H1 (cell line): ENCODE data around the gene SLC3A2. TPM values are rescaled to one million over a fixed set of nuclear protein-coding genes. Genes with fewer than 3 reads are reported as not detected.

Source experiments
- CTCF ChIA-PET: fragments of 300-600 bp; sonication (Branson Sonifier 250); formaldehyde crosslinking; loops from one replicate; lab custom pipeline; 2021; ENCODE audit not compliant: partially characterized antibody; lab: Charles Lee
- POLR2A ChIA-PET: fragments of 300-600 bp; sonication (Branson Sonifier 250); formaldehyde crosslinking; loops from one replicate; lab custom pipeline; 2021; ENCODE audit warnings: inconsistent platforms; ENCODE audit not compliant: partially characterized antibody; lab: Charles Lee
- DNase-seq, 2 experiments: peaks; one replicate each; pipeline versions ENCODE4 v3.0.0 to v3.0.0-alpha.2; 2010 to 2022; ENCODE audit warnings: low spot score in 2 of 2, low read depth in 1 of 2, mixed read lengths in 1 of 2
- FAIRE-seq: peaks from 2 replicates; lab custom pipeline; 2011; peaks lifted over from hg19 to GRCh38; lab: Jason Lieb, UNC
- H2AFZ ChIP-seq: 2 replicates; pipeline ENCODE4 v1.8.1; 2012; ENCODE audit warnings: low read length, inconsistent platforms
- H2AK5ac ChIP-seq: 2 replicates; pipeline ENCODE4 v1.6.1; 2013; ENCODE audit warnings: low read depth, low read length
- H2BK120ac ChIP-seq: replicated peaks from 2 replicates; pipeline ENCODE3; 2013; ENCODE audit warnings: low read depth, low read length, inconsistent platforms
- H2BK12ac ChIP-seq: 2 replicates; pipeline ENCODE4 v1.6.1; 2013; ENCODE audit warnings: low read depth, low read length
- H2BK15ac ChIP-seq: 2 replicates; pipeline ENCODE4 v1.6.1; 2013; ENCODE audit warnings: low read length
- H2BK20ac ChIP-seq: 2 replicates; pipeline ENCODE4 v1.6.1; 2013; ENCODE audit warnings: low read length
- H2BK5ac ChIP-seq: 2 replicates; pipeline ENCODE4 v1.6.1; 2013; ENCODE audit warnings: low read depth, low read length
- H3K14ac ChIP-seq: 2 replicates; pipeline ENCODE4 v1.6.1; 2013; ENCODE audit warnings: inconsistent platforms; ENCODE audit not compliant: insufficient read length
- H3K18ac ChIP-seq: 2 replicates; pipeline ENCODE4 v1.6.1; 2013; ENCODE audit warnings: low read length; ENCODE audit errors: extremely low read depth
- H3K23ac ChIP-seq: 2 replicates; pipeline ENCODE4 v1.6.1; 2013; ENCODE audit warnings: inconsistent platforms; ENCODE audit not compliant: insufficient read length
- H3K23me2 ChIP-seq: 2 replicates; pipeline ENCODE4 v1.6.1; 2013; ENCODE audit warnings: low read depth, low read length
- H3K27ac ChIP-seq: 2 replicates; pipeline ENCODE4 v1.6.1; 2011; ENCODE audit warnings: low read depth, low read length, inconsistent platforms
- H3K27me3 ChIP-seq, 4 experiments: replicated peaks in 1 of 4; 1 replicate in 1 of 4; 2 replicates in 3 of 4; pipeline versions ENCODE4 v1.6.1 to v1.8.1; 2011 to 2013; ENCODE audit warnings: low read length in 3 of 4, mild to moderate bottlenecking in 3 of 4, inconsistent platforms in 2 of 4, mixed read lengths in 2 of 4, moderate library complexity in 1 of 4; ENCODE audit not compliant: control insufficient read depth in 3 of 4, insufficient read depth in 3 of 4; ENCODE audit errors: extremely low read depth in 1 of 4
- H3K36me3 ChIP-seq, 4 experiments: 2 replicates each; pipeline versions ENCODE4 v1.6.1 to v1.8.1; 2011 to 2013; ENCODE audit warnings: mild to moderate bottlenecking in 4 of 4, low read length in 3 of 4, moderate library complexity in 2 of 4, control low read depth in 1 of 4, inconsistent platforms in 1 of 4; ENCODE audit not compliant: insufficient read depth in 4 of 4, control insufficient read depth in 2 of 4
- H3K4ac ChIP-seq: replicated peaks from 2 replicates; pipeline ENCODE3; 2013; ENCODE audit warnings: low read length, low read depth, mixed read lengths, inconsistent platforms; ENCODE audit not compliant: insufficient read length
- H3K4me1 ChIP-seq, 4 experiments: replicated peaks in 1 of 4; 1 replicate in 1 of 4; 2 replicates in 3 of 4; pipeline versions ENCODE4 v1.6.1 to v1.8.1; 2011 to 2013; ENCODE audit warnings: low read length in 3 of 4, inconsistent platforms in 2 of 4, mixed read lengths in 1 of 4; ENCODE audit not compliant: insufficient read depth in 4 of 4, control insufficient read depth in 3 of 4
- H3K4me2 ChIP-seq, 2 experiments: 2 replicates each; pipeline versions ENCODE4 v1.6.1 to v1.8.1; 2011 to 2013; ENCODE audit warnings: low read depth in 2 of 2, low read length in 2 of 2, control low read depth in 1 of 2, inconsistent platforms in 1 of 2, mild to moderate bottlenecking in 1 of 2; ENCODE audit not compliant: insufficient read depth in 1 of 2
- H3K4me3 ChIP-seq, 4 experiments: fragments of 200-600, 300-600 bp in 1 of 4; sonication (generic), shearing (Covaris generic), sonication (Bioruptor Twin) in 1 of 4; 2 replicates each; pipeline versions ENCODE4 v1.5.1 to v1.8.1; 2011 to 2016; ENCODE audit warnings: low read length in 4 of 4, low read depth in 3 of 4, control low read depth in 2 of 4, inconsistent platforms in 2 of 4, mild to moderate bottlenecking in 2 of 4, mixed read lengths in 1 of 4, moderate library complexity in 1 of 4; ENCODE audit not compliant: insufficient read depth in 2 of 4; ENCODE audit errors: extremely low read depth in 1 of 4
- H3K56ac ChIP-seq: replicated peaks from 2 replicates; pipeline ENCODE3; 2013; ENCODE audit warnings: low read depth, mild to moderate bottlenecking, mixed read lengths, low read length, inconsistent platforms; ENCODE audit not compliant: insufficient read length
- H3K79me1 ChIP-seq: 2 replicates; pipeline ENCODE4 v1.6.1; 2013; ENCODE audit warnings: low read depth, low read length, control low read depth
- H3K79me2 ChIP-seq, 2 experiments: 2 replicates each; pipeline versions ENCODE4 v1.6.1 to v1.8.1; 2012 to 2013; ENCODE audit warnings: low read length in 2 of 2, mild to moderate bottlenecking in 2 of 2, inconsistent platforms in 1 of 2; ENCODE audit not compliant: insufficient read depth in 2 of 2, control insufficient read depth in 1 of 2
- H3K9ac ChIP-seq, 4 experiments: replicated peaks in 1 of 4; 1 replicate in 1 of 4; 2 replicates in 3 of 4; pipeline versions ENCODE4 v1.6.1 to v1.8.1; 2011 to 2013; ENCODE audit warnings: low read depth in 3 of 4, low read length in 3 of 4, control low read depth in 2 of 4, mild to moderate bottlenecking in 2 of 4, moderate library complexity in 2 of 4, inconsistent platforms in 1 of 4; ENCODE audit errors: extremely low read depth in 1 of 4
- H3K9me3 ChIP-seq, 2 experiments: 2 replicates each; pipeline versions ENCODE4 v1.6.1 to v1.8.1; 2012 to 2013; ENCODE audit warnings: mild to moderate bottlenecking in 2 of 2, moderate library complexity in 2 of 2, control low read depth in 1 of 2, inconsistent platforms in 1 of 2, low read depth in 1 of 2, low read length in 1 of 2, mixed read lengths in 1 of 2; ENCODE audit not compliant: insufficient read depth in 2 of 2
- H4K20me1 ChIP-seq, 2 experiments: replicated peaks in 1 of 2; 2 replicates each; pipeline versions ENCODE3 to v1.8.1; 2011 to 2013; ENCODE audit warnings: inconsistent platforms in 2 of 2, low read length in 2 of 2, mild to moderate bottlenecking in 1 of 2; ENCODE audit not compliant: insufficient read depth in 2 of 2, control insufficient read depth in 1 of 2
- H4K5ac ChIP-seq: 2 replicates; pipeline ENCODE4 v1.6.1; 2013; ENCODE audit warnings: low read length, low read depth, mixed read lengths, inconsistent platforms; ENCODE audit not compliant: insufficient read length
- H4K8ac ChIP-seq: 2 replicates; pipeline ENCODE4 v1.8.0; 2013; ENCODE audit warnings: mild to moderate bottlenecking, moderate library complexity, low read length, inconsistent platforms; ENCODE audit not compliant: insufficient read depth; ENCODE audit errors: extremely low read depth
- H4K91ac ChIP-seq: replicated peaks from 2 replicates; pipeline ENCODE3; 2013; ENCODE audit warnings: low read length, mixed read lengths, inconsistent platforms; ENCODE audit not compliant: insufficient read length
- ASH2L ChIP-seq: fragments of 200-600, 300-600 bp; sonication (generic); IDR thresholded peaks from one replicate; pipeline ENCODE4 v1.7.1; 2017; ENCODE audit warnings: low read length
- BCL11A ChIP-seq, 2 experiments: IDR thresholded peaks; one replicate each; pipeline ENCODE4 v1.6.1; 2011; ENCODE audit warnings: low read depth in 2 of 2, low read length in 2 of 2, mild to moderate bottlenecking in 2 of 2
- BRCA1 ChIP-seq: IDR thresholded peaks from 2 replicates; pipeline ENCODE4 v1.6.1; 2012; ENCODE audit warnings: low read depth, low read length, improper control_type of control experiment
- CBX5 ChIP-seq: fragments of 300-800, 300-1000 bp; sonication (generic); IDR thresholded peaks from 2 replicates; pipeline ENCODE4 v1.7.1; 2016; ENCODE audit warnings: antibody characterized with exemption, low read length, low read depth
- CBX8 ChIP-seq: fragments of 300-800, 300-1000 bp; sonication (generic); IDR thresholded peaks from 2 replicates; pipeline ENCODE4 v1.7.1; 2016; ENCODE audit warnings: low read depth, low read length, borderline replicate concordance
- CHD1 ChIP-seq: IDR thresholded peaks from 2 replicates; pipeline ENCODE4 v1.6.1; 2012; ENCODE audit warnings: low read depth, low read length, improper control_type of control experiment
- FOSL1 ChIP-seq: IDR thresholded peaks from 2 replicates; pipeline ENCODE4 v1.6.1; 2011; ENCODE audit warnings: mild to moderate bottlenecking, low read depth, low read length, moderate library complexity; ENCODE audit not compliant: insufficient read depth
- GTF2F1 ChIP-seq: IDR thresholded peaks from 2 replicates; pipeline ENCODE4 v1.6.1; 2012; ENCODE audit warnings: low read depth, low read length, improper control_type of control experiment, borderline replicate concordance
- HDAC2 ChIP-seq, 2 experiments: fragments of 300-600 bp in 1 of 2; sonication (generic) in 1 of 2; IDR thresholded peaks; 2 replicates each; pipeline ENCODE4 v1.6.1; 2011 to 2012; ENCODE audit warnings: low read depth in 2 of 2, low read length in 2 of 2, mild to moderate bottlenecking in 2 of 2, moderate library complexity in 2 of 2, borderline replicate concordance in 1 of 2, inconsistent platforms in 1 of 2
- KDM4A ChIP-seq: IDR thresholded peaks from one replicate; pipeline ENCODE4 v1.7.1; 2012; ENCODE audit warnings: low read depth, mild to moderate bottlenecking, moderate library complexity, low read length, inconsistent platforms; ENCODE audit not compliant: severe bottlenecking
- NRF1 ChIP-seq: IDR thresholded peaks from 2 replicates; pipeline ENCODE4 v1.6.1; 2011; ENCODE audit warnings: mild to moderate bottlenecking, low read depth, low read length, improper control_type of control experiment
- SIRT6 ChIP-seq: IDR thresholded peaks from one replicate; pipeline ENCODE4 v1.7.1; 2012; ENCODE audit warnings: low read length, inconsistent platforms
- SP2 ChIP-seq: IDR thresholded peaks from 2 replicates; pipeline ENCODE4 v1.6.1; 2012; ENCODE audit warnings: mild to moderate bottlenecking, low read length, inconsistent platforms
- TAF7 ChIP-seq: optimal IDR thresholded peaks from 2 replicates; pipeline ENCODE3; 2011; ENCODE audit warnings: low read depth, mild to moderate bottlenecking, inconsistent platforms, low read length, moderate library complexity, borderline replicate concordance
- TEAD4 ChIP-seq: IDR thresholded peaks from 2 replicates; pipeline ENCODE4 v1.6.1; 2012; ENCODE audit warnings: low read depth, low read length, inconsistent platforms, mixed read lengths
- WGBS, 2 experiments: shearing (Covaris generic) in 1 of 2; methylation state at CpG; one replicate each; pipeline versions ENCODE4 v1.1.6 to v1.1.7; 2013 to 2015; ENCODE audit warnings: low lambda C conversion rate in 2 of 2, mixed read lengths in 2 of 2, inconsistent platforms in 1 of 2, low coverage in 1 of 2, missing lambda C conversion rate in 1 of 2; ENCODE audit not compliant: insufficient replicate concordance in 2 of 2, insufficient coverage in 1 of 2, insufficient read length in 1 of 2; ENCODE audit errors: extremely low coverage in 1 of 2, missing lambda C conversion rate in 1 of 2; 5-methylcytosine and 5-hydroxymethylcytosine counted together
- polyA plus RNA-seq, 7 experiments: library from polyadenylated mRNA; depleted of rRNA in 3 of 7; stranded (reverse) in 5 of 7; unstranded in 2 of 7; fragments of >200 nt in 5 of 7; fragments of 200-250 nt in 2 of 7; gene quantifications; 1 replicate in 5 of 7; 2 replicates in 1 of 7; 4 replicates in 1 of 7; pipeline versions ENCODE4 v1.2.1 to v1.2.3, GENCODE V29; 2011 to 2013; ENCODE audit warnings: missing spikeins in 2 of 7, mixed read lengths in 2 of 7
- total RNA-seq: library from RNA; stranded (reverse); fragmentation: NEBNext Ultra II Directional; extraction: Animal tissue kit (Norgen Biotek cat#: 25700); gene quantifications from 2 replicates; pipeline ENCODE4 v1.2.1, GENCODE V29; 2021

Gene SLC3A2
- total and polyA plus RNA-seq, 2 of the 8 experiments (the other 6 are each of a cell fraction or from before 2014, with no cell fraction given), result 410 to 435 TPM

GRCh38 chr11:62930666-62931065 lies 50.0 kb downstream of the SLC3A2 start:
- Histone ChIP-seq H3K18ac (no peak overlapping the region), H3K4me1 (peaks cover 6 to 22% (median 12%) of the 10 kb centered on the region in 4 experiments; a peak in 6 of 7 replicates), H3K56ac (no peak overlapping the region), H3K27me3 (peaks cover 15 to 36% (median 31%) of the 10 kb centered on the region in 4 experiments), H4K91ac (no peak overlapping the region), H2AK5ac (no peak overlapping the region), H3K23me2 (peaks cover 16% of the 10 kb centered on the region), H2BK120ac (no peak overlapping the region), H3K9ac (no peak overlapping the region), H3K4me3 (no peak overlapping the region), H4K20me1 (peaks cover 0 to 2% of the 10 kb centered on the region in 2 experiments), H3K79me1 (no peaks in the 10 kb centered on the region), H2BK12ac (no peak overlapping the region), H2BK20ac (no peak overlapping the region), H3K23ac (no peak overlapping the region), H3K4ac (no peak overlapping the region), H2BK5ac (no peak overlapping the region), H3K4me2 (no peak overlapping the region), H4K5ac (no peak overlapping the region), H2AFZ (no peak overlapping the region), H3K14ac (no peak overlapping the region), H2BK15ac (no peak overlapping the region), H3K27ac (no peak overlapping the region), H4K8ac (no peak overlapping the region; the same call in 1 of the 2 replicates), H3K36me3 (no peaks in the 10 kb centered on the region), H3K9me3 (no peaks in the 10 kb centered on the region), H3K79me2 (no peaks in the 10 kb centered on the region)
- POLR2A ChIA-PET, result interaction anchor here (1.5 to 2.9 kb wide), 3 partner anchors 11 to 41 kb away, joined by 3 to 9 read pairs (median 5); no protein-coding TSS in a partner anchor
- WGBS, 2 experiments, result 81% methylated on average over 1 of the region's 1 CpG; no CpG with 5 or more reads in 1 of the 2 experiments
- TF ChIP-seq BCL11A (IDR thresholded peaks at IDR 0.05; ENCODE audit: low read depth in 2 of 2, low read length in 2 of 2) (no peak), FOSL1 (no peak), SIRT6 (no peak), SP2 (no peak), BRCA1 (no peak), HDAC2 (IDR thresholded peaks at IDR 0.05; ENCODE audit: borderline replicate concordance in 1 of 2, low read depth in 2 of 2, low read length in 2 of 2) (no peak), CBX5 (no peak), GTF2F1 (no peak), TEAD4 (no peak), TAF7 (no peak), ASH2L (no peak), CBX8 (no peak), CHD1 (no peak), NRF1 (no peak), KDM4A (no peak)
- FAIRE-seq (no peak), DNase-seq (no peak)
- CTCF ChIA-PET, result interaction anchor here (0.9 to 13.9 kb wide), 6 partner anchors 11 to 90 kb away, joined by 4 to 230 read pairs (median 10); no protein-coding TSS in a partner anchor
